IPS DF 4.7 (cell line): ENCODE measurements around the gene LRP1.
A peak's percentile ranks its signal among the peaks of the same experiment; 100 is the strongest.
"Not testable (repeated sequence)": the region's sequence is repeated elsewhere in the genome, so short reads cannot be mapped to it uniquely, and the experiment has no call there.

ENCODE experiments used
- DNase-seq: peaks from one replicate; pipeline ENCODE4 v3.0.0-alpha.2; 2013; ENCODE audit warnings: low spot score; ENCODE audit errors: extremely low read depth

LRP1 gene

DNA sequence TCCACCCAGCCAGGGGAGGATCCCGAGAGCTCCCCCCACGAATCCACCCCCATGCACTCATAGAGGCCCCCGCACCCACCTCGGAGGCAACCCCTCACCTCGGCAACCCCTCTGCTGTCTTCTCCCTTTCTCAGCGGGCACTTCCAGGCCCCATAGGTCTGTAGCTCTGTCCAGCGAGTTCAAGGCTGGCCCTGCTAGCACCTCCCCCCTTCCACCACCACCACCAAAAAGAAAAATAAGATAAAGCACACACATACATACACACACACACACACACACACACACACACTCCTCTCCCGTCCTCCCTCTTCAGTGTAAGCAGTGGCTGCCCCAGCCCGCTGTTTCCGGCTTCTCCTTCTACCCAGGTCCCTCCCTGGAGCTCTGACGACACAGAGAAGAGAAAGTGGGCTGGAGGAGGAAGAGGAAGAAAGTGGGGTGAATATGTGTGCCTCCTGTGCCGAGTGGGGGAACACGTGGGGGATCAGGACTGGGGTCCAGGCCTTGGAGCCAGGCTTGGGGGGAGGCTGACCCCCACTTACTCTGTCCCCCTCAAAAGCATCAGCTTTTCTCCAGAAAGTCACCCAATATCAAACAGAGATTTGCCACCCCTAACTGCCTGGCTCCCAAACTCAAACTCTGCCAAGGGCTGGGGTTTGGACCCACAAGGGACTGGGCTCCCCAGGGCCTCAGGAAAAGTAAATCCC is 17.1 kb upstream of the LRP1 start, which contains the start of gene STAT6:
TSS of gene STAT6 (minus strand) at position 332 of the 704 bp plus-strand sequence. CDS start 3,084 bp downstream, outside the sequence.
- no peak for DNase-seq

DNA sequence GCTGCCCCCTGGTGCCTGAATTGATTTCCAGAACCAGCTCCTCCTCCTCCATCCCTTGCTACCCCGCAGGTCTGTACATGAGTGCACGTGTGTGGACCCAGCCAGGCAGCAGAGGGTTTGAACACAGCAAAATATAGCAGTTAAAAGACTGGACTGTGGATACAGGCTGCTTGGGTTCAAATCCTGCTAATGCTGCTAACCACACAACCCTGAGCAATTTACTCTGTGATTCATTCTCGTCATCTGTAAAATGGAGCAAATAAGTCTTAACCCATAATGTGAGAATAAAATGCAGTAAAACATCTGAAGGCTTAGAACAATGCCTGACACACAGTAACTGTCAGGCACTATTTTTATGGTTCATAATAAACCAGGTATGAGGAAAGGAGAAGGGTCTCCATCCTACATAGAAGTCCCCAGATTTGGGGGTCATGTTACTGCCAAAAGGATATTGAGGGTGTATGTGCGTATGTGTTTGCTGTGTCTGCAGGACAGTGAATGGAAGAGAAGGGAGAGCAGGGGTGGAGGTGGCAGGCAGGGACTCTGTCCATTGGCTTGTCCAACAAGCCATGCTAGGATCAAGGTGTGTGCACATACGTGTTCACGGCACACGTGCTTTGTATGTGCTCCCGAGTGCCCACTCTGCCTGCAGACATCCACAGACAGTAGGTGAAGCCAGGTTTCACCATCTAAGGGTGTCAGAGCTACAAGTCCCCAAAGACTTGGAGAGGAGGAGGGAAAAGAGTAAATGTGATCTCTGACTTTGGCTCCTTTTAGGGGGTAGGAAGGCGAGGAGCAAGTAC is 15.6 kb upstream of the LRP1 start:
- no peak for DNase-seq

DNA sequence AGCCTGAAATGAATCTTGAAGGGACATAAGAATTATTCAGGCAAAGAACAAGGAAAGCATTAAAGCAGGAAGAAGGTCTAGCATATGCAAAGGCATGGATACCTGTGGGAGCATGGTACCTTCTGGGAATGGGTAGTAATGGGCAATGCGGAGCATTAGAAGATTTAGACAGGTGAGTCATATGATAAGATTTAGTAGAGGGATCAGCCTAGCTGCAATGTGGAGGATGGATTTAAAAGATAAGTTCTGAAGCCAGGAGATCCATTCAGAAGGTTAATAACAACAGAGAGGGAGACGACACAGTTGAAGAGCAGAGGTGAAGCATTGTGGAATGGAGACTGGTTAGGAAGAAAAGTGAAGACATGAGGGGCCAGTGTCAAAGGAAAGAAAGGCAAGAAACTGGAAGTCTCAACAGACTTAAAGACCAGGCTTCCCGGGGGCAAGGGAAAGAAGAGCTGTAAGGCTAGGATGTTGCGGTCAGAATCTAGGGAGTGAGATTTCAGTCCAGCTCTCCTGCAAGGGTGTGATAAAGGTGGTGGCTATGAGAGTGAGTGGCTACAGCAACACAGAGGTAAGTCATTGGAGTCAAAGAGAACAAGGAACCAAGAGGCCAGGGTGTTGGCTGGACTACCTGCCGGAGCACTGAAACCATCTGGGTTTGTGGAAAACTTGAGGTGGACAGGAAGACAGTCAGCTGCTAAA is 11.6 kb upstream of the LRP1 start:
- no peak for DNase-seq

DNA sequence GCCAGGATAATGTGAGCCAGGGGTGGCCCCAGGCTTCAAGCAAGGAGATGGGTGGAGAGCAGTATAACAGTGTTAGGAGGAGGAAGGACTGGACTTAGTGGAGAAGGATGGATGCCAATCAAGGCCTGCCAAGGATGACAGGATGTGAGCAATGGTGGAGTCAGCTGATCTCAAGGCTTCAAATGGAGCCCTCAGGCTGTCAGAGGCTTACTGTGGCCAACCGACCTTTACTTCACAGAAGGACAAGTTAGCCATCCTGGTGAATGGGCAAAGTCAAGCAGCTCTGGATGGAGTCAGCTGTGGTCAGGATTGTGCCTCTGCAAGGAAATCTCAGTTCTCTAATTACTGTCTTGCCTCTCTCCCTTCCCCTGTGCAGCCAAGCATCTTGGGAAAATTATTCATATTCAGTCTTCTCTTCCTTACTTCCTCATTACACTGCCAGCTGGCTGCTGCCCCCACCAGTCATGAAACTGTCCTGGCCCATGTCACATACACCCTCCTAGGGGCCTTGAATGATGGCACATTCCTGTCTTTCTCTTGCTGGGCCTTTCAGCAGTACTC is 9.5 kb upstream of the LRP1 start:
- no peak for DNase-seq

DNA sequence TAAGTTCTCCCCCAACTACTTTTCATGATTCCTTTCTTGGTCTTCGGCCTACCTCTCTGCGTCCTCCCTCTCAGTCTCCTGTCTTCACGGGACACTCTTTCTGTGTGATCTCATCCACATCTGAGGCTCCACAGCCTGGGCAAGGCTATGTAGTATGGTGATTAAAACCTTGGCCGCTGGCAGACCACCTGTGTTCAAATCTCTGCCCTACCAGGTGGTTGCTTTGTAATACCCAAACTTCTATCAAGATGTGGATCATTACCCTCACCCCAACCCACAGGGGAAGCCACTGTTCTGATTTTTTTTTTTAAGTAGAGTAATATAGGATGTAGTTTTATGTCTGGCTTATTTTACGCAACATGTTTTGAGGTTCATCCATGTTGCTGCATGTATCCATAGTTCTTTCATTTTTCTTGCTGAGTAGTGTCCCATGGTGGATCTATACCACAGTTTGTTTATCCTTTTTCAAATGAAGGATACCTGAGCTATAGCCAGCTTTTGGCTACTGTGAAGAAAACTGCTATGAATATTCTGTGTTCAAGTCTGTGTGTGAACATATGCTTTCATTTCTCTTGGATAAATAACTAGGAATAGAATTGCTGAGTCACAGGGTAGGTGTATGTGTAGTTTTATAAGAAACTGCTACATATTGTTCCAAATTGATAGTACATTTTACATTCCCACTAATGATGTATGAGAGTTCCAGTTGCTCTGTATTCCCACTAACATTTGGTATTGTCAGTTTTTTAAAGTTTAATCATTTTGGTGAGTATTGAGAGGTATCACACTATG is 8.8 kb upstream of the LRP1 start:
- no peak for DNase-seq

DNA sequence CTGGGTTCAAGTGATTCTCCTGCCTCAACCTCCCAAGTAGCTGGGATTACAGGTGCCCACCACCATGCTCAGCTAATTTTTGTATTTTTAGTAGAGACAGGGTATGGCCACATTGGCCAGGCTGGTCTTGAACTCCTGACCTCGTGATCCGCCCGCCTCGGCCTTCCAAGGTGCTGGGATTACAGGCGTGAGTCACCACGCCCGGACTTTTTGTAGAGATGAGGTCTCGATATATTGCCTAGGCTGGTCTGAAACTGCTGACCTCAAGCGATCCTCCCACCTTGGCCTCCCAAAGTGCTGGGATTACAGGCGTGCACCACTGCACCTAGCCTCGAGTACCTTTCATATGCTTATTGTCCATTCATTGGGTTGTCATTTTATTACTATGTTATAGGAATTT is 7.6 kb upstream of the LRP1 start:
- not testable (repeated sequence) for DNase-seq

GRCh38 chr12:57123813-57124212 is 4.5 kb upstream of the LRP1 start:
- no peak for DNase-seq

DNA sequence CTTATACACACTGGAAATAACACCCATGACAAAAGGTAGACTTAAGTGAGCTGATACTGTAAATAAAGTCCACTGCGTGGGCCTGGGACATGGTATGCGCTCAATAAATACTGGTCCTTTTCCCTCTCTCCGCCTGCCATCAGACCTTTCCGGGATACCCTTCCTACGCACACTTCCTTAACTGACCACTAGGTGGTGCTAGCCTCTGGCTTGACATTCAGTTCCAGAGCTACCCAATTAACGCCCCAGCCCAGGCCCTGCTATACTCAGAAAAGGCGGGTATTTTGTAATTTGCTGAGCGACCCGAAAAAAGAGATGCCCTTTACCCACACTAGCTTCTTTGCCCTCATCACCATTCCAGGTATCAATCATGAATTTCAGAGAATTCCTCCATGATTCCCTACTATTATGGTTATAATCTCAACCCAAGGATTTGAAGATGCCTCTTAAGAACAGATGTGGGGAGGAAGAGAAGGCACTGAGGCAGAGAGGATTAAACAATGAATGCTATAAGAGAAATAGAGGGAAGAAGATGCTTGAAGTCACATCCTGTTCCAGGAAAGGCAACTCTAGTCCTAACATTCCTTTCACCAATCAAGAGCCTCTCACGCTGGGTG is 3.9 kb upstream of the LRP1 start:
- peak; percentile 81 for DNase-seq

GRCh38 chr12:57126061-57126460 is 2.2 kb upstream of the LRP1 start:
- no peak for DNase-seq

GRCh38 chr12:57126561-57126960 is 1.7 kb upstream of the LRP1 start:
- DNase-seq, result no peak

DNA sequence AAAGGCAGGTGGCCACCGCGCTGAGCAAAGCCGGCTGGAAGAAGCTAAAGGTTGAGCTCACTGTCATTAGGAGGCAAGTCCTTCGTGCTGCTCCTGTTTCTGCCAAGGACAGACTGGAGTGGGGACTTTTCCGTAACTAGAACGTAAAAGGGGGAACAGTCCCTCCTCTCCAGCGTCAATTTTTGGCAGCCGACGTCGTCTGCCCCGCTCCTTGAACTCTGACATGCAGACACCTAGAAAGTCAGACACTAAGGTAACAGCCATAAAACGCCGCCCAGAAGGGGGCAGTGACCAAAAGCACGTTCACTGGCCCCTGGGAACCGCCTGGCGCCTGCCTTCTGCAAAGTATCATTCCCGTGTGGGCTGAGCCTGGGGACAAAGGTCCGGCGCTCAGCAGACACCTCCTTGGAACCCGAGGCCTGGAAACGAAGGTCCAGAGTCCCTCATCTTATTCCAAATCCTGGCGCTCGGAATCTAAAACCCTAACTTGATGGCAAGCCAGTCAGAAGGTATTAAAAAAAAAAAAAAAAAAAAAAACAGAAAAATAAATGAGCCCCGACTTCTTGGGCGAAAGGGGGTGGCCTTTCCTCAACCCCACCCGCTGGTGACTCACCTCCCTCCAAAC is 1.1 kb upstream of the LRP1 start:
- DNase-seq, result no peak

- no peak for DNase-seq
Measured at GRCh38 chr12:57128519-57129247, 400 bp downstream of the LRP1 start.

DNA sequence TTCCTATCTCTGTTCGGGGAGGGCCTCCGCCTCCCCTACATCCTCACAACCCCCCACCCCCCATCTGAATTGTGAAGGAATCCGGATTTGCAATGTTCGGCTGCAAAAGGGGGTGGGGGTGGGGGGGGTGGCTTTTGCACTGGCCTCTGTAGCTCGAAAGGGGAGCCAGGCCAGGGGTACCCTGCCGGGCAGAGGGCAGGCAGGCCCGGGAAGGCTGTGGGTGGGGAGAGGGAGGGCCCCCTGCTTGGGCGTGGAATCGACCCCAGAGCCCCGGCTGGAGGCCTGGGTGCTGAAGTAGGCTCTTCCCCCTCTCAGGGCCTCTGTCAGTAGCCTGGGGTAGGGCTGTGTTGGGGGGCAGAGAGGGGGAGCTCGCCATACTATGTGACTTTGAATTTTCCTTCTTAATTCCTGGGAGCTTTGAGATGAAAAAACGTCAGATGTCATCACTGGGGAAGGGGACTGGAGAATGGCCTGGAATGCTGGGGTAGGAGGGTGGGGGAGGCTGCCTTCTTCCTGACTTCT is 1.1 kb downstream of the LRP1 start:
- no peak for DNase-seq

DNA sequence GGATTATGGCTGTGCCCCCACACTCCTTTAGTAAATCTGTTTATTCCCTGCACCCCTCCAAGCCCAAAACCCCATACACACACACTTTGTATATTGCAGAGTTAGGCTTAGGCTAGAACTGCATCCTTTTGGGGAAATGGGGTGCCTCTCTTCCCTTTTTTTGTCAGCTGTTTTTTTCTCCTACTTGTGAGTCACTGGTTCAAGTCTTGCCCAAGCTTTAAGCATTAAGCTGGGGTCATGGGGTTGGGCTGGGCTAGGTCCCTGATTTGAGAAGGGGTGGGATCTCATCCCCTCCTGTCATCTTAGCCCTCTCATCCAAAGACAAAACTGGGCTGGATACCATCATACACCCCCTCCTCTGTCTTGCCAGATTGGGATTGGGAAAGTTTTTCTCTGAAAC is 1.6 kb downstream of the LRP1 start:
- DNase-seq, result no peak

GRCh38 chr12:57130941-57131340 is 2.7 kb downstream of the LRP1 start:
- DNase-seq, result no peak

GRCh38 chr12:57131896-57132744 is 3.8 kb downstream of the LRP1 start:
- no peak for DNase-seq

- DNase-seq, result no peak
Measured at GRCh38 chr12:57133013-57133569, 4.8 kb downstream of the LRP1 start.

- no peak for DNase-seq
Measured at GRCh38 chr12:57133916-57134315, 5.6 kb downstream of the LRP1 start.
